Kidney capillary endothelial cell (primary cell): ENCODE measurements around the gene BCL2L13.
"Not testable (repeated sequence)": the region's sequence is repeated elsewhere in the genome, so short reads cannot be mapped to it uniquely, and the experiment has no call there.

Experiments
- DNase-seq: peaks from one replicate; pipeline ENCODE4 v3.0.0-alpha.2; 2018; ENCODE audit warnings: low spot score

BCL2L13 gene

GRCh38 chr22:17764036-17764435, 125.5 kb downstream of the BCL2L13 start:
- no peak for DNase-seq

GRCh38 chr22:17764852-17765251, 126.3 kb downstream of the BCL2L13 start:
- DNase-seq, result not testable (repeated sequence)

GRCh38 chr22:17767233-17768065, 128.9 kb downstream of the BCL2L13 start:
- no peak for DNase-seq

GRCh38 chr22:17769013-17769715, 130.6 kb downstream of the BCL2L13 start:
- DNase-seq, result no peak

GRCh38 chr22:17769716-17770082, 131.1 kb downstream of the BCL2L13 start:
- no peak for DNase-seq

GRCh38 chr22:17770180-17771077, 131.9 kb downstream of the BCL2L13 start:
- DNase-seq, result no peak

- no peak for DNase-seq
These were observed 133.8 kb downstream of the BCL2L13 start for GRCh38 chr22:17772249-17772957.

- DNase-seq, result no peak
These were observed 134.5 kb downstream of the BCL2L13 start for GRCh38 chr22:17772958-17773605.

- no peak for DNase-seq
These were observed 135.1 kb downstream of the BCL2L13 start for GRCh38 chr22:17773606-17774205.

- DNase-seq, result no peak
These were observed 135.8 kb downstream of the BCL2L13 start, which contains the start of gene BID for GRCh38 chr22:17774206-17774925. Gene BID (minus strand): TSS chr22:17774469. CDS start chr22:17750116, 24,353 bp downstream.

- DNase-seq, result no peak
These were observed 136.5 kb downstream of the BCL2L13 start for GRCh38 chr22:17774926-17775685.

GRCh38 chr22:17775781-17776465, 137.4 kb downstream of the BCL2L13 start:
- no peak for DNase-seq

GRCh38 chr22:17777005-17777716, 138.6 kb downstream of the BCL2L13 start:
- peak; percentile 80 for DNase-seq

- no peak for DNase-seq
These were observed 139.1 kb downstream of the BCL2L13 start for GRCh38 chr22:17777717-17778044.

- no peak for DNase-seq
These were observed 139.9 kb downstream of the BCL2L13 start for GRCh38 chr22:17778412-17778976.

GRCh38 chr22:17779286-17780115, 140.9 kb downstream of the BCL2L13 start:
- DNase-seq, result no peak
